ENCODE results near the gene C1RL. TPM values are rescaled to one million over a fixed set of nuclear protein-coding genes. Genes with fewer than 3 reads are reported as not detected.
"Not testable (repeated sequence)": the region's sequence is repeated elsewhere in the genome, so short reads cannot be mapped to it uniquely, and the experiment has no call there.

C1RL gene
- total RNA-seq, 2 experiments from 2014 or later = 21.5 to 23.3 TPM

- peaks cover 40% of the 10 kb centered on the region for H3K27me3 Mint-ChIP-seq (ENCODE audit: low read depth)
- H3K9me3 Mint-ChIP-seq (ENCODE audit: insufficient read depth) = no peaks in the 10 kb centered on the region
- no peak overlapping the region for H3K4me3 Mint-ChIP-seq
- no peaks in the 10 kb centered on the region for H3K36me3 Mint-ChIP-seq (ENCODE audit: low read depth)
- no peaks in the 10 kb centered on the region for H3K4me1 Mint-ChIP-seq (ENCODE audit: low read depth)
- H3K27ac Mint-ChIP-seq = no peak overlapping the region
- CTCF ChIA-PET = interaction anchor here (0.9 kb wide), 1 partner anchor 10 kb away, joined by 3 read pairs; no protein-coding TSS in a partner anchor
- POLR2A ChIA-PET = interaction anchor here (0.6 kb wide), 1 partner anchor 1988 kb away, joined by 3 read pairs; no protein-coding TSS in a partner anchor
- no peak for DNase-seq
- no peak for ATAC-seq
Observed at GRCh38 chr12:7058163-7058845, 50.7 kb downstream of the C1RL start.

GRCh38 chr12:7055736-7056135, 53.3 kb downstream of the C1RL start:
- CTCF ChIA-PET = interaction anchor here (0.6 to 2.1 kb wide), 5 partner anchors 25 to 57 kb away, joined by 3 to 5 read pairs (median 3); partner anchors contain the start of gene LPCAT3
- not testable (repeated sequence) for H3K9me3 Mint-ChIP-seq (ENCODE audit: insufficient read depth)

GRCh38 chr12:7054925-7055324, 54.1 kb downstream of the C1RL start:
- no peaks in the 10 kb centered on the region for H3K36me3 Mint-ChIP-seq (ENCODE audit: low read depth)
- H3K9me3 Mint-ChIP-seq (ENCODE audit: insufficient read depth) = no peaks in the 10 kb centered on the region
- peaks cover 59% of the 10 kb centered on the region for H3K27me3 Mint-ChIP-seq (ENCODE audit: low read depth)
- CTCF ChIA-PET = interaction anchor here (0.6 to 1.5 kb wide), 4 partner anchors 36 to 58 kb away, joined by 3 to 4 read pairs (median 3); partner anchors contain the start of gene LPCAT3
- H3K27ac Mint-ChIP-seq = no peak overlapping the region
- no peaks in the 10 kb centered on the region for H3K4me1 Mint-ChIP-seq (ENCODE audit: low read depth)
- DNase-seq (no peak), ATAC-seq (no peak)
- POLR2A ChIA-PET = no interaction called here
- H3K4me3 Mint-ChIP-seq = no peak overlapping the region

More at GRCh38 chr12:7055736-7056135, 53.3 kb downstream of the C1RL start:
- H3K27me3 Mint-ChIP-seq (ENCODE audit: low read depth) = peaks cover 57% of the 10 kb centered on the region
- not testable (repeated sequence) for H3K27ac Mint-ChIP-seq; H3K4me1 Mint-ChIP-seq (ENCODE audit: low read depth); H3K36me3 Mint-ChIP-seq (ENCODE audit: low read depth); ATAC-seq; H3K4me3 Mint-ChIP-seq; DNase-seq
- POLR2A ChIA-PET = interaction anchor here (0.6 kb wide), 1 partner anchor 27 kb away, joined by 3 read pairs; no protein-coding TSS in a partner anchor

GRCh38 chr12:7049973-7050372, 59.0 kb downstream of the C1RL start:
- CTCF ChIA-PET = interaction anchor here (1.2 kb wide), 1 partner anchor 63 kb away, joined by 3 read pairs; no protein-coding TSS in a partner anchor
- POLR2A ChIA-PET; H3K9me3 Mint-ChIP-seq (ENCODE audit: insufficient read depth); H3K36me3 Mint-ChIP-seq (ENCODE audit: low read depth); H3K4me3 Mint-ChIP-seq; H3K27ac Mint-ChIP-seq; DNase-seq; ATAC-seq: not testable (repeated sequence)
- H3K4me1 Mint-ChIP-seq (ENCODE audit: low read depth) = peaks cover 21% of the 10 kb centered on the region
- H3K27me3 Mint-ChIP-seq (ENCODE audit: low read depth) = peaks cover 39% of the 10 kb centered on the region

GRCh38 chr12:7049445-7049951, 59.5 kb downstream of the C1RL start:
- Mint-ChIP-seq H3K4me1 (ENCODE audit: low read depth) (peaks cover 21% of the 10 kb centered on the region), H3K27me3 (ENCODE audit: low read depth) (peaks cover 36% of the 10 kb centered on the region)
- H3K4me3 Mint-ChIP-seq; H3K9me3 Mint-ChIP-seq (ENCODE audit: insufficient read depth); ATAC-seq; DNase-seq; POLR2A ChIA-PET; CTCF ChIA-PET; H3K27ac Mint-ChIP-seq; H3K36me3 Mint-ChIP-seq (ENCODE audit: low read depth): not testable (repeated sequence)

- DNase-seq = no peak
- ChIA-PET CTCF (no interaction called here), POLR2A (no interaction called here)
- Mint-ChIP-seq H3K4me3 (peak overlapping the region; percentile 25), H3K9me3 (ENCODE audit: insufficient read depth) (no peaks in the 10 kb centered on the region), H3K27ac (peak overlapping the region; percentile 83), H3K4me1 (ENCODE audit: low read depth) (peaks cover 21% of the 10 kb centered on the region), H3K36me3 (ENCODE audit: low read depth) (no peaks in the 10 kb centered on the region), H3K27me3 (ENCODE audit: low read depth) (peaks cover 27% of the 10 kb centered on the region)
- ATAC-seq = no peak
Observed at GRCh38 chr12:7047306-7047705, 61.7 kb downstream of the C1RL start.

GRCh38 chr12:7046383-7047105, 62.5 kb downstream of the C1RL start:
- peak; percentile 35 for ATAC-seq
- peaks cover 21% of the 10 kb centered on the region for H3K4me1 Mint-ChIP-seq (ENCODE audit: low read depth)
- no peaks in the 10 kb centered on the region for H3K9me3 Mint-ChIP-seq (ENCODE audit: insufficient read depth)
- H3K27me3 Mint-ChIP-seq (ENCODE audit: low read depth) = peaks cover 21% of the 10 kb centered on the region
- H3K27ac Mint-ChIP-seq = peak overlapping the region; percentile 31
- ChIA-PET CTCF (interaction anchor here (0.8 kb wide), 1 partner anchor 65 kb away, joined by 3 read pairs; no protein-coding TSS in a partner anchor), POLR2A (no interaction called here)
- H3K4me3 Mint-ChIP-seq = no peak overlapping the region
- no peak for DNase-seq
- no peaks in the 10 kb centered on the region for H3K36me3 Mint-ChIP-seq (ENCODE audit: low read depth)

GRCh38 chr12:7045913-7046312, 63.1 kb downstream of the C1RL start:
- DNase-seq = no peak
- Mint-ChIP-seq H3K36me3 (ENCODE audit: low read depth) (no peaks in the 10 kb centered on the region), H3K4me1 (ENCODE audit: low read depth) (peaks cover 21% of the 10 kb centered on the region), H3K4me3 (no peak overlapping the region), H3K9me3 (ENCODE audit: insufficient read depth) (no peaks in the 10 kb centered on the region), H3K27me3 (ENCODE audit: low read depth) (peaks cover 16% of the 10 kb centered on the region), H3K27ac (no peak overlapping the region)
- ATAC-seq = no peak
- CTCF ChIA-PET = interaction anchor here (0.8 kb wide), 1 partner anchor 65 kb away, joined by 3 read pairs; no protein-coding TSS in a partner anchor
- POLR2A ChIA-PET = no interaction called here

Other genes with a start within 250 kb of the C1RL start
- 1,000 to 10,000 TPM; 1,505 to 1,545 TPM for gene TPI1, start 241.7 kb downstream of the C1RL start, total RNA-seq
- gene SPSB2, start 235.9 kb downstream of the C1RL start, total RNA-seq = 10 to 100 TPM in 1 of 2 experiments, 1 to 10 TPM in 1; 10.0 to 11.2 TPM
- 1 to 10 TPM; 6.5 to 8.6 TPM for gene LRRC23, start 204.4 kb downstream of the C1RL start, total RNA-seq
- gene ENO2, start 194.6 kb downstream of the C1RL start, total RNA-seq = 100 to 1,000 TPM; 133 to 141 TPM
- 10 to 100 TPM; 21.6 to 24.5 TPM for gene ATN1, start 181.3 kb downstream of the C1RL start, total RNA-seq
- gene RNU7-1, start 165.4 kb downstream of the C1RL start, total RNA-seq = not detected
- 100 to 1,000 TPM; 184 to 185 TPM for gene C12orf57, start 165.2 kb downstream of the C1RL start, total RNA-seq
- 100 to 1,000 TPM; 354 to 397 TPM for gene PTPN6, start 157.9 kb downstream of the C1RL start, total RNA-seq
- gene PHB2, start 138.6 kb downstream of the C1RL start, total RNA-seq = 100 to 1,000 TPM; 226 to 236 TPM
- gene EMG1, start 138.3 kb downstream of the C1RL start, total RNA-seq = 10 to 100 TPM; 54.9 to 58.7 TPM
- gene LPCAT3, start 90.7 kb downstream of the C1RL start, total RNA-seq = 10 to 100 TPM; 37.3 to 40.3 TPM
- gene C1S, start 48.5 kb downstream of the C1RL start, total RNA-seq = under 1 TPM; 0.50 to 0.90 TPM
- gene C1R, start 16.8 kb downstream of the C1RL start, total RNA-seq = 1 to 10 TPM; 3.6 to 3.7 TPM
- gene RBP5, start 19.7 kb upstream of the C1RL start, total RNA-seq = under 1 TPM; 0.29 to 0.42 TPM
- 10 to 100 TPM; 76.8 to 83.9 TPM for gene CLSTN3, start 21.2 kb upstream of the C1RL start, total RNA-seq
- gene PEX5, start 80.5 kb upstream of the C1RL start, total RNA-seq = 10 to 100 TPM; 19.1 to 21.0 TPM
- gene ACSM4, start 194.9 kb upstream of the C1RL start, total RNA-seq = not detected

Data from activated CD8-positive, alpha-beta T cell treated with anti-CD3 and anti-CD28 coated beads, Interleukin-2, amount 10 ng/mL, durations not matched to agents 7 days and 5 days (primary cell).